Germinal center (tissue), 1 donor: ENCODE results near the gene OGDH.
"Not testable (repeated sequence)": the region's sequence is repeated elsewhere in the genome, so short reads cannot be mapped to it uniquely, and the experiment has no call there.

Experiments used
- DNase-seq: peaks from one replicate; pipeline ENCODE4 v3.0.0; 2012; ENCODE audit warnings: mixed read lengths, low spot score

OGDH gene

GRCh38 chr7:44707558-44708230, 101.3 kb downstream of the OGDH start:
- no peak for DNase-seq

- no peak for DNase-seq
Measured at GRCh38 chr7:44709011-44709915, 102.8 kb downstream of the OGDH start.

- no peak for DNase-seq
Measured at GRCh38 chr7:44709945-44710596, 103.6 kb downstream of the OGDH start.

- DNase-seq = no peak
Measured at GRCh38 chr7:44711528-44711927, 105.1 kb downstream of the OGDH start.

GRCh38 chr7:44712012-44712411, 105.6 kb downstream of the OGDH start:
- DNase-seq = no peak

- no peak for DNase-seq
Measured at GRCh38 chr7:44713141-44713540, 106.7 kb downstream of the OGDH start.

GRCh38 chr7:44713680-44714335, 107.4 kb downstream of the OGDH start:
- DNase-seq = no peak

- DNase-seq = no peak
Measured at GRCh38 chr7:44716205-44716604, 109.8 kb downstream of the OGDH start.

GRCh38 chr7:44720301-44720700, 113.9 kb downstream of the OGDH start:
- no peak for DNase-seq

GRCh38 chr7:44724276-44724675, 117.8 kb downstream of the OGDH start:
- no peak for DNase-seq

- DNase-seq = not testable (repeated sequence)
Measured at GRCh38 chr7:44726250-44726649, 119.8 kb downstream of the OGDH start.

GRCh38 chr7:44727158-44727936, 120.9 kb downstream of the OGDH start:
- DNase-seq = no peak

GRCh38 chr7:44727937-44728262, 121.5 kb downstream of the OGDH start:
- DNase-seq = no peak

- no peak for DNase-seq
Measured at GRCh38 chr7:44729949-44730590, 123.6 kb downstream of the OGDH start.

- not testable (repeated sequence) for DNase-seq
Measured at GRCh38 chr7:44732971-44733370, 126.5 kb downstream of the OGDH start.

- no peak for DNase-seq
Measured at GRCh38 chr7:44733708-44734481, 127.5 kb downstream of the OGDH start.

GRCh38 chr7:44735403-44736165, 129.2 kb downstream of the OGDH start:
- no peak for DNase-seq

- peak; percentile 0 for DNase-seq
Measured at GRCh38 chr7:44736896-44737295, 130.5 kb downstream of the OGDH start.

GRCh38 chr7:44738051-44738723, 131.8 kb downstream of the OGDH start:
- peak; percentile 1 for DNase-seq
